DMS 273 treated with DMSO at 0.1 percent for 48 hours (cell line): ENCODE measurements around the gene CD274.

ENCODE experiments used
- DNase-seq: peaks from one replicate; lab custom pipeline; 2025; lab: John Stamatoyannopoulos, UW

Gene CD274

DNA sequence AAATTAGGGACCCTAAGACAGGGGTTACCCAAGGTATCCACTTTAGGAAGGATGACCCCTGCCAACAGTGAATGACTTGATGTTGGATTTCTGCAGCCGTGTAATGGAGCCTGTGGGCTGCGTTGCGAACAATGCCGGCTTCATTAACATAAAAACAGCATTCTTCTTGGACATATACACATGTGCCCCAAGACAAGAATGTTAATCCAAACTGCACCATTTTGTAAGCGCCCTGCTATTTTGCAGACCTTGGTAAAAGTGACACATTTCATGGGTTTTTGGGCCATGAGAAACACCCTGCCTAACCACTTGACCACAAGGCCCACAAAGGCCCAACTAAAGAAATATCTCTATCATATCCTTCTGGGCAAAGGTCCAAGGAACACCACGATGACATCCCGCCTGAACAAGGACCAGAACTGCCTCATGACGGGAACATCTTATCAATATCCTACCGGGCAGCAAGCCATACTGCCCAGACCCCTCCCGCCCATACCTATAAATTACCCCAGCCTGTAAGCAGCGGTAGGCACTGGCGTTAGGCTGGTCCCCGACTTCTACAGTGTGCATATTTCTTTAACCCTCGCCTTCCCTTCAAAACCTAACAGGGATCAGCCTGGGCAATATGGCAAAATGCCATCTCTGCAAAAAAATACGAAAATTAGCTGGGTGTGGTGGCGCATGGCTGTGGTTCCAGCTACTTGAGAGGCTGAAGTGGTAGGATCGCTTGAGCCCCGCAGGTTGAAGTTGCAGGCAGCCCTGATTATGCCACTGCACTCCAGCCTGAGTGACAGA is 50.3 kb downstream of the CD274 start:
- DNase-seq = no peak

DNA sequence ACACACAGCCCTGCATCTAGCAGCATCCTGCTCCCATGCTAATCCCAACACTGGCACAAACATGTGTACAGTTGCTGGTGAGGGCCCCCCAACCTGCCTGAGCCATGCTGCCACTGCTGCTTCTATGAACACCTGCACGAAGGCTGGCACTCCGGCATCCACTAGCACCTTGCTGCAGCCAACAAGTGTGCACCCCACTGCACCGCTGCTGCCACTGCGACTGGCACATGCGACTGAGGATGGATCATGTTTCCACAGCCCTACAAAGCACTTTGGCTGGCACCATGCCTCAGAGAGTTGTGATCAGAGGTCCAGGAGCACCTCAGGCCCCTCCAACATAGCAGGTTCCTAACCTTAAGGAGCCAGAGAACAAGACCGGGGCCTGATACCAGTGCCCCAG is 52.2 kb downstream of the CD274 start:
- DNase-seq = no peak

DNA sequence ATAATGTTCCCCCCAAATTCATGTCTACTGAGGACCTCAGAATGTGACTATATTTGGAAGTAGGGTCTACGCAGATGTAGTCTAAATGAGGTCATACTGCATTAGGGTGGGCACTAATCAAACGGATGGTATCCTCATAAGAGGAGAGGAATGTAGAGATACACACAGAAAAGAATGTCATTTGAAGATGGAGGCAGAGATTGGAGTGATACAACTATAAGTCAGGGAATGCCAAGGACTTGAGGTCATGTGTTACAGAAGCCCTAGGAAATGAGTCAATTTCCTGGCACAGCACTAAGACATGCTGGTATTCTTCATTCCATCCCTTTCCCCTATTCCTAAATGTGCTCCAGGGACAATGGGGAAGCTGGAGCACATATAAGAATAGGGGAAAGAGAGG is 59.2 kb downstream of the CD274 start:
- DNase-seq = no peak

DNA sequence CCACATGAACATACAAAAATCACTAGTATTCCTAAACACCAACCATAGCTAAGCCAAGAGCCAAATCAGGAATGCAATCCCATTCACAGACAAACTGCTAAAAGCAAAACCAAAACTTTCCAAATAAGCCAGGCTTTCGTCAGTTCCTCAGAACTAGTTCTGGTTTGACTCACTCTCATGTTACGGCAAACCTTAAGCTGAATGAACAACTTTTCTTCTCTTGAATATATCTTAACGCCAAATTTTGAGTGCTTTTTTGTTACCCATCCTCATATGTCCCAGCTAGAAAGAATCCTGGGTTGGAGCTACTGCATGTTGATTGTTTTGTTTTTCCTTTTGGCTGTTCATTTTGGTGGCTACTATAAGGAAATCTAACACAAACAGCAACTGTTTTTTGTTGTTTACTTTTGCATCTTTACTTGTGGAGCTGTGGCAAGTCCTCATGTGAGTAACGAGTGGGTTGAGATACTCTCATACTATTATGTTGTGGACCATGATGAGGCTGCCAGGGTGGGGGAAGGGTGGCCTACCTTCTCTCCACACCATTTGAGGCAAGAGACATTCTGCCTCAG is 60.1 kb downstream of the CD274 start, which contains the start of gene PDCD1LG2:
TSS of gene PDCD1LG2 (plus strand) at position 172 of the 572 bp plus-strand sequence. CDS start 12,016 bp downstream, outside the sequence.
- no peak for DNase-seq

DNA sequence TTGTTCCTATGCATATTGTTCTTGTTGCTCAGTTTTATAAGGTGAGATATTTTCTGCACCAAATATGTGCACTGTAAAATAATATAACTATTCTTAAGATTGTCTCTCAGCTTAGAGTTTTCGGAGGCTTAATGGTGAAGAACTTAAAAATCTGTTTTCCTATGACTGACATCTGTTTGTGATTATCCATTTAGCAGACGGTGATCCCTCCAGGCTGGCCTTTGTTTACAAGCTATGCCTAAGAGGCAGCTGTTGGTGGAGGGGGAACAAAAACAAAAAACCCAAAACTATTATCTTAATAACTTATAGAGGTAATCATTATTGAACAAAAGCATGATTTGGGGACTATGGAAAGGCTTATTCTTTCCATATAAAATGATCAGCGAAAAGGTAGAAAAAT is 60.6 kb downstream of the CD274 start:
- DNase-seq = no peak

DNA sequence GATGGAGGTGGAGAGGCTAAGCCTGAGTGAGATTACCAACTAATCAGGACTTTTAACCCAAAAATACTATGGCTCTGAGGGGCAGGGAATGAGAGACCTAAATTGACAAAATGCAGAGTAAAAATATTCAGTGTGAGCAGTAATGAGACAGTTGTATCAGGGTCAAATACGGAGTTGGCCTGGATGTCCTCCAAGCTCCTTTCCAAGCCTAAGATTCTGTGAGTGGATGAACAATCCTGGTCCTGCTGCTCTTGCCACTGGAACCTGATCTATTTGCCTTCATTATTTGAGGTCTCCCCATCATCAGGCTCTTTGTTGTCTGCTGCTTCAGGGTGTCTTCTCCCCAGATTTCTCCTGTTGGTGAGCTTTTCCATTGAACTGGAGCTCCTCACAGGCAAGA is 61.1 kb downstream of the CD274 start:
- no peak for DNase-seq

DNA sequence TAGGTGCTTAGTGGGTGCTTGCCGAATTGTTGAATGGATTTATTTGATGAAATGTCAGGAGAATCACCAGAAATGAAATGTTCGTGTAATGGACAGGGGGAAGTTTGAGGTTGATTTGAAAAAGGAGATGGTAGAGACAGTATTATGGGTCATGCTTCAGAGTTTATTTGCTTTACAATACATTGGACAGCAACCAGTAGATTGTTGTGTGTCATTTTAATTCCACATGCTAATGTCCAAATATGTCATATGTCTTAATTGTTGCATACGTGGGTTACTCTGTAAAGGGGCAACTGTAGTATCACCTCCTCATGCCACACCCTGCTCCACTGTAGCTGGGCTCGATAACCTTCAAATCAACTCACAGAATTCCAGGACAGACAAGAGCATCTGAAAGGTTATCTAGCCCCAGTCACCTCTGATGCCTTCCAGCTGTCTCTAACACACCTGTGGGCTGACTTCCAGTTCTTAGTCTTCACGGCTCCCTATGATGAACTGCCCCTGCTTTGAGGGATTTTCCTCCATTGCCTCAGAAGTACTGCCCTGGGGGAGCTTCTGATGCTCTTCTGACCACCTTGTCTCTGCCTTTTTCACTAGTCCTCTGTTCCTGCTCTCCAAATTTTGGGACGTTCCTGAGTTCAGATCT is 61.7 kb downstream of the CD274 start:
- DNase-seq = no peak

DNA sequence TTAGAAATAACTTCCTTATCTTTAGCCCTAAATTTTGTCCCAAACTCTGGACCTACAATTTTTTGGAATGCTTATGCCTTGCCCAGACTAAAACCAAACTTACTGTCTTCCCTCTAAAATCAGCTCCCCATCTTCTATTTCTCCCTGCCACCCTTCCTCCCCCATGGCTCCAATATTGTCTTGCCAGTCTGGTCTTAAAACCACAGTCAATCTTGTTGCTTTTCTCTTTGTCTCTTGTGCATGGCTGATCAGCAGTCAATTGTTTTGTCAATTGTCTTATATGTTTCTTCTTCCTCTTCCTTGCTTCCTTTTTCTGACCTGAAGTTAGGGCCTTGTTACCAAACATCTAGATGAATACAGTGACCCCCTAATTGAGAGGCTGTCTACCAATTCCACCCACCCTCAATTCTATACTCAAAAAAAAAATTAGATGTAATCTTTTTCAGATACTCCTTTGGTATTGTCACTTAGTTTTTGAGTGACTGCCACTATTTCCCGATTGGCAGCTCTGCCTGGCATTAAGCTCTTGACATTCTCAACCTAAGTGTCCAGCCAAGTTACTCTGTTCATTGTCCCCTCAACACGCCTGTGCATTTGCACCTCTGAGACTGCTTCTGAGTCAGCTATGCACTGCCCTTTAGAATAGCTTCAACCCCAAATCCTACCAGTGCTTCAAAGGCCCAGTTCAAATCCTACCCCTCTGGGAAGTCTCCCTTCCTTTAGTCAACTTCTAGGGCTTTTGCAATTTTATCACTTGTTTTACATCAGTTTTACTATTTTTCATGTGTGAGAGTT is 62.5 kb downstream of the CD274 start:
- no peak for DNase-seq

DNA sequence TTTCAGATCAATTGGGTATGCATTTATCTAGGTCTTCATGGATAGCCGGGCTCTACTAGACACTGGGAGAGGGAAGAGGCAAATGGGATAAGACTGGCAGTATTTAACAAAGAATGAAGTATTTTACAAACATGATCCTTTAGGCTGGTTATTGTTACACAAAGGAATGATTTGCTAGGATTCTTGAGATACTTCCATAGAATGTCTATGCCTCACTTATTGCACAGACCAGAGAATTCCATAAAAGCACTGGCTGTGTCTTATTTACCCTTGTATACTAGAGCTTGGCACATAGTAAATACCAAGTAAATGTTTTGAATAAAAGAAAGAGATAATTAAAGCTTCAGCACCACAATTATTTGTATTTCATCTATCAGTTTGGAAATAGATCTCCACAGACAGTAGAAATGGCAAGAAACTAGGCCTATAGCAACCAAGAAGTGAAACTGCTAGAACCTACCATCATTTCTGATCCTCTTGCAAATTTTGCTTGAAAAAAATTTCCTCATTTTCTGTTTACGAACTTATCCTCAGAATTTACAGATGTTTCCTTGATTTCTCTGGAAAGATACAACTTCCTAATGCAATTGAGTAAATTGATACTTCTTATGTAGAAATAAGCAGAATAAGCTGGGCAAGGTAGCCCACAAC is 63.7 kb downstream of the CD274 start:
- no peak for DNase-seq

DNA sequence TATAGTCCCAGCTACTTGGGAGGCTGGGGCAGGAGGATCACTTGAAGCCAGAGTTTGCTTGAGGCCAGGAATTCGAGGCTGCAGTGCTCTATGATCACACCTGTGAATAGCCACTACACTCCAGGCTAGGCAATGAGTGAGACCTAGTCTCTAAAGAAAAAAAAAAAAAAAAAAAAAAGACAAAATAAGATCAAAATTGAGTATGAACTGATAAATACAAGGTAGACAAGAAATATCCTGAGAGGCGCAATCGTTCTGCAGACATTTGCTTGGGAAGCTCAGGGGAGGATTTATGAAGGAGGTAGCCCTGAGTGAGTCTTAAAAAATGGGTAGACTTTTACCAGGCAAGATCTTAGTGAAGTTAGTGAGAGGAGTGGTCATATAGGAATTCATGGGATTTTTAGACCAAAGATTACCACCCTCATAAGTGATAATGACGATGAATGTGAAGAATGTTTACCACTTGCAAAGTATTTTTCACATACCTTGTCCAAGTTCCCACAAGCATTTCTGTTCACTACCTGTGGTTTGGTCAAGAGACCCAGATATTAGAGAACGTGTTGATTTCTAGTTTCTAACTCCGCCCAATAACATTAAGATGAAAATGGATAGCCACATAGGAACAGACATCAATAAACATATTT is 64.4 kb downstream of the CD274 start:
- DNase-seq = no peak

DNA sequence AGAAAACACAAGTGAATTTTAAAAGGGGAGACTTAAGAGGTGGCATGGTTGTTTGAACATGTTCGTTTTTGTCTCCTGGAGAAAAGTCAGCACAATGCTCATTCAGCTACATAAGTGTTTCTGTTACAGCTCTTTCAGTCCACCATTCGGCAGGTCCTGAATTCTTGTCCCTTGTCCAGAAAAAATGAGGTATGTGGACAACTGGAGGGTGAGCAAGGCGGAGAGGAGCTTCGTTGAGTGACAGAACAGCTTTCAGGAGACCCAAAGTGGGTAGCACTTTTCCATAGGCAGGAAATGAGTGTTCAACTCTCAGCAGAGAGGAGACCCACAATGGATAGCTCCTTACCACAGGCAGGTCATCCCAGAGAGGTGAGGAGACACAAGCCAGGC is 64.9 kb downstream of the CD274 start:
- no peak for DNase-seq

DNA sequence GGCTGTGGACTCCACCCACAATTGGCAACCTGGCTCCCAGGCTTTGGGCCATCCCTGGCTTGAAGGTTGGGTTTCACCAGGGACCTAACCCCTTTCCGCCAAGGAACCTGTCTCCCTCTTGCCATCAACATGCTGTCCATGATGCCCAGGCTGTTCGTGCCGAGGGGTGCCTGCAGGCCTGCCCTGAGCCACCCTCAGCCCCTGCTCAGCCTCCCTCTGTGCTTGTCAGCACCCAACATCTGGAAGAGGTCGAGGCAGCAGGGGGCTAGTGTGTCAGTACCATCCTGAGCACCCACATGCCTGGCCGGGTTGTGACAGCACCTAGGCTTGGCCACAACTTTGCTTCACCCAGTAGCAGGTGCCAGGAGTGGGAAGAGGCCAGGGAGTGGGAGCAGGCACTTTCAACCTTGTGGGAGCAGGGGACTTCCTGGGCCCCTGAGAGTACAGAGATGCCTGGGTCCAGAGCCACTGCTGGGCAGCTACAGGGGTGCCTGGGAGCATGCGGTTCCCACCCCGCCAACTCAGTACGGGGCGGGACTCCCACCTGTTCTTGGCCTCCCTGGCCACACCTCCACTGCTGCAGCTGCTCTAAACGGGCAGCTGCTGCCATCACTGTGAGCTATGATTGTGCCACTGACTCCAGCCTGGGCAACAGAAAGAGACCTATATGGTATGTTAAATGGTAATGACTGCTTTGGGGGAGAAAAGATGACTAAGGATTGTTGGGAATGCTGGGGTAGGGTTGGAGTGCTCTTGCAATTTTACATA is 66.3 kb downstream of the CD274 start:
- no peak for DNase-seq

DNA sequence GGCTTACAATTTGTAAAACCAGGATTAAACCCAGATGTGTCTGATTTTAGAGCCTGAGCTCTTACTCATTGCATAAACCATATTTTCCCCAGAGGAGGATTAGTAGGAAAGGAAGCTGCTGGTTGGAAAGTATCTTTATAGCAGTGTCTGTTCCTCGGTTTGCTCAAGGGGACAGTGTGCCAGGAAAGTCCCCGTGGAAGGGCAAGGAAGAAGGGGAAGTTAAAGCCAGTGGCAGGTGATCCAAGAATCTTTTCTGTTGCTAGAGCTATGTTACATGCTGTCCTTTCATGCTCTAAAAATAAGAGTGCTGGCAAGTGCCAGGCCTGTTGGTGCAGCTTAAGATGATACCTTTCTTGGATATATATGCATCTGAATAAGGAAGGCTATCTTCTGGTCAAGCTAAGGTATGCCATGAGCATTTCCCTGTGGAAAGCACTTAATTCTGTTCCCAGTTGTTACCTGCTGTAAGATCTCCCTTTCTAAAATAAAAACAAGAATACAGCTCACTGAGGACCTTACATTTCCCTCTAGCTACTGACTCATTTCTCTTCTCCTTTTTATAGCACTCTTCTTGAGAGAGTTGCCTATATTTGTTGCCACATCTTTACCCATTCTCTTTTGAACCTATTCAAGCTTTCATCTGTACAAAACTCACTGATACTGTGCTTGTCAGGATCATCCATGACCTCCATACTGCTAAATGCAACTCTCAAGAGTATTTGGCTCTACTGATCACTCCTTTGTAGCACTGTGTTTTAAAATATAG is 68.0 kb downstream of the CD274 start:
- no peak for DNase-seq

DNA sequence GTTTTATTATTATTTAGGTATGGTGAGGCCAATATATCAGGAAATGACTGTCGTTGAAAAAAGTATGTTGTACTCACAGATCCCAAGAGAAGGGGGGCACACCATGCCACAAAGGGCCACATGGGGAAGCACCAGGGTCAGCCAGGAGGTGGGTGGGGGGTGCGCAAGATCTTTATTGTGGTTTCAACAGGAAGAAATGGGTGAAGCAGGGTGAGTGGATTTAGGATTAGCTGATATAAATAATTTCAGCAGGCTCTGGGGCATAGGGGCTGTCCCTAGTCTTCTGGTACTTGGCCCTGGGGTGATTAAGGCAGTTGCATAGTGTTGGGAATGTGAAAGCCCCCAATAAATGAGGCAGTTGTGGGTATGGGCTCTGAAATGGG is 68.6 kb downstream of the CD274 start:
- DNase-seq = no peak
